ENCODE data around the gene ATP2C1. TPM values are rescaled to one million over a fixed set of nuclear protein-coding genes. Genes with fewer than 3 reads are reported as not detected.

ATP2C1 gene
- total RNA-seq, 1 donor from 2014 or later, result 34.1 TPM

GRCh38 chr3:130925628-130926027, 31.7 kb downstream of the ATP2C1 start:
- no peak for TF ChIP-seq POLR2A (IDR thresholded peaks at IDR 0.05)
- no peak for TF ChIP-seq POLR2AphosphoS5 (IDR thresholded peaks at IDR 0.05; ENCODE audit: insufficient read depth in 1 of 2, low read depth in 1 of 2)
- Histone ChIP-seq H3K9me3 (no peaks in the 10 kb centered on the region), H3K4me1 (no peaks in the 10 kb centered on the region), H3K4me3 (no peak overlapping the region), H3K27me3 (no peaks in the 10 kb centered on the region), H3K27ac (no peak overlapping the region), H3K36me3 (no peaks in the 10 kb centered on the region)
- DNase-seq (ENCODE audit: extremely low spot score in 2 of 2), result no peak
- intact Hi-C loops (cut with DNase I), result no loop called here

- Histone ChIP-seq H3K4me3 (no peak overlapping the region), H3K36me3 (no peaks in the 10 kb centered on the region), H3K4me1 (no peaks in the 10 kb centered on the region), H3K27ac (no peak overlapping the region), H3K27me3 (no peaks in the 10 kb centered on the region), H3K9me3 (no peaks in the 10 kb centered on the region)
- no peak for DNase-seq (ENCODE audit: extremely low spot score in 2 of 2)
- intact Hi-C loops (cut with DNase I), result no loop called here
- TF ChIP-seq POLR2A (IDR thresholded peaks at IDR 0.05) (no peak), CTCF (IDR thresholded peaks at IDR 0.05) (no peak), POLR2AphosphoS5 (IDR thresholded peaks at IDR 0.05; ENCODE audit: insufficient read depth in 1 of 2, low read depth in 1 of 2) (no peak)
Measured at GRCh38 chr3:130926504-130926903, 32.6 kb downstream of the ATP2C1 start.

GRCh38 chr3:130929804-130930203, 35.9 kb downstream of the ATP2C1 start:
- intact Hi-C loops (cut with DNase I), result no loop called here
- Histone ChIP-seq H3K27me3 (no peaks in the 10 kb centered on the region), H3K36me3 (no peaks in the 10 kb centered on the region), H3K4me3 (no peak overlapping the region), H3K4me1 (no peaks in the 10 kb centered on the region), H3K9me3 (no peaks in the 10 kb centered on the region), H3K27ac (no peak overlapping the region)
- no peak for DNase-seq (ENCODE audit: extremely low spot score in 2 of 2)
- TF ChIP-seq POLR2A (IDR thresholded peaks at IDR 0.05) (no peak), POLR2AphosphoS5 (IDR thresholded peaks at IDR 0.05; ENCODE audit: insufficient read depth in 1 of 2, low read depth in 1 of 2) (no peak), CTCF (IDR thresholded peaks at IDR 0.05) (no peak)

- Histone ChIP-seq H3K4me3 (no peak overlapping the region), H3K27ac (no peak overlapping the region), H3K27me3 (no peaks in the 10 kb centered on the region), H3K4me1 (no peaks in the 10 kb centered on the region), H3K9me3 (no peaks in the 10 kb centered on the region), H3K36me3 (no peaks in the 10 kb centered on the region)
- TF ChIP-seq POLR2AphosphoS5 (IDR thresholded peaks at IDR 0.05; ENCODE audit: insufficient read depth in 1 of 2, low read depth in 1 of 2), result no peak
- TF ChIP-seq POLR2A (IDR thresholded peaks at IDR 0.05), result no peak
- TF ChIP-seq CTCF (IDR thresholded peaks at IDR 0.05), result no peak
- no peak for DNase-seq (ENCODE audit: extremely low spot score in 2 of 2)
- intact Hi-C loops (cut with DNase I), result no loop called here
Measured at GRCh38 chr3:130932979-130933378, 39.1 kb downstream of the ATP2C1 start.

GRCh38 chr3:130933801-130934345, 40.0 kb downstream of the ATP2C1 start:
- no peaks in the 10 kb centered on the region for H3K36me3 ChIP-seq
- H3K4me3 ChIP-seq, result no peak overlapping the region
- H3K4me1 ChIP-seq, result no peaks in the 10 kb centered on the region
- DNase-seq (ENCODE audit: extremely low spot score in 2 of 2), result no peak
- no peaks in the 10 kb centered on the region for H3K27me3 ChIP-seq
- no peak overlapping the region for H3K27ac ChIP-seq
- TF ChIP-seq POLR2A (IDR thresholded peaks at IDR 0.05) (no peak), CTCF (IDR thresholded peaks at IDR 0.05) (no peak), POLR2AphosphoS5 (IDR thresholded peaks at IDR 0.05; ENCODE audit: insufficient read depth in 1 of 2, low read depth in 1 of 2) (no peak)
- H3K9me3 ChIP-seq, result no peaks in the 10 kb centered on the region
- intact Hi-C loops (cut with DNase I), result no loop called here
